GM11168 (cell line): ENCODE data around the gene ADARB2.
"Not testable (repeated sequence)": the region's sequence is repeated elsewhere in the genome, so short reads cannot be mapped to it uniquely, and the experiment has no call there.

ENCODE experiments used
- in situ Hi-C: fragments of 300-500 bp; cut with MboI; formaldehyde crosslinking; loops from one replicate; pipeline ENCODE4 v1.12.0; 2022; ENCODE audit warnings: low sequenced_read_pairs; ENCODE audit not compliant: unreplicated experiment

ADARB2 gene

GRCh38 chr10:1461016-1461415 lies 276.3 kb downstream of the ADARB2 start:
- in situ Hi-C loops, result no loop called here

GRCh38 chr10:1459664-1460063 lies 277.7 kb downstream of the ADARB2 start:
- in situ Hi-C loops, result not testable (repeated sequence)

GRCh38 chr10:1454951-1455350 lies 282.4 kb downstream of the ADARB2 start:
- in situ Hi-C loops, result no loop called here

GRCh38 chr10:1454428-1454827 lies 282.9 kb downstream of the ADARB2 start:
- in situ Hi-C loops, result no loop called here

DNA sequence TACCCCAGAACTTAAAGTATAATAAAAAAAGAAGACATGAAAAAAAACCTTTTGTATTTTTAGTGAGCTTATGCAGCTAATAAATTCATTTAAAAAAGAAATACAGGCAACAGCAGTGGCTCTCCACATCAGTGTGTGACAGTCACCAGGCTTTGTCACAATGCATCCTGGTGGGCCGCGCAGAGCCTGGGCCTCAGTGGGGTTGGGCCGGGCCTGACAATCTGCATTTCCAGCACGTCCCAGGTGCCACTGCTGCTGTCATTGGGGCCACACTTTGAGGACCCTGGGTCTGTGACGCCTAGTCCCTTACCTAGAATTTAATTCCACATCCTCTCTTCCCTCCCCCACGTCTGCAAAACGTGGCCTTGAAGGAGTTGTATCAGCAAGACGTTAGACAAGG lies 284.5 kb downstream of the ADARB2 start:
- in situ Hi-C loops, result no loop called here

- in situ Hi-C loops, result no loop called here
These were observed 285.4 kb downstream of the ADARB2 start for GRCh38 chr10:1451941-1452340.

DNA sequence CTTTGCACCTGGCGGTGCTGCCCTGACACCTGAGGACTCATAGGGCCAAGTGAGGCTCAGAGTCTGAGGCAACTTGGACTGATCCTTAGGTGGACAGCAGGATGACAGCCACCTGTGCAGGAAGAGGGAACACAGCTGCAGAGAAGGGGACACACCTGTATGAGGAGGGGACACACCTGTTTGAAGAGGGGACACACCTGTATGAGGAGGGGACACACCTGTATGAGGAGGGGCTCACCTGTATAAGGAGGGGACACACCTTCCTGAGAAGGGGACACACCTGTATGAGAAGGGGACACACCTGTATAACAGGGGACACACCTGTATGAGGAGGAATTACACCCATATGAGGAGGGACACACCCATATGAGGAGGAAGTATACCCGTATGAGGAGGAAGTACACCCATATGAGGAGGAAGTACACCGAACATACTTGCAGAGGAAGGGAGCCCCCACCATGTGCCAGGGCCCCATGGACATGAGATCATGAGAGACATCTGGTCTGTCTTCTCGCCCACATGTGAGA lies 285.9 kb downstream of the ADARB2 start:
- in situ Hi-C loops, result no loop called here

GRCh38 chr10:1449572-1450205 lies 287.6 kb downstream of the ADARB2 start:
- in situ Hi-C loops, result no loop called here

DNA sequence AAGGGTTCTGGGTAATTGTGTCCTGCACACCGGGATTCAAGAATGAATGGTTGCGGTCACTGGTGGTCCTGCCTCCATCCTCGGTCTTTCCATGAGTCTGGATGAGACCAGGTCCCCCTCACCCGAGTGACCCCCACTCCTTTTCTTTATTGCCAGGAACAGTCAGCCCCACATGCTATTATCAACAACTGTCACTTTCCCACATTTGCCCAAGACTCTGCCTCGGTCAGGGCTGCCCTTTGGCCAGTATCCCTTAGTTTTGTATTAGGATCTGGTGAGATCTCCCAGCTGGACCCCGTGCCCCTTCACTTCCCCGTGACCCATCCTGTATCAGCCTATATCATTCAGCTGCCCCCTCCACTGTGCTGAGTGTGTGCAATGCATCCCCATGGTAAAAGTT lies 288.3 kb downstream of the ADARB2 start:
- in situ Hi-C loops, result no loop called here

GRCh38 chr10:1448252-1448930 lies 288.9 kb downstream of the ADARB2 start:
- in situ Hi-C loops, result no loop called here

DNA sequence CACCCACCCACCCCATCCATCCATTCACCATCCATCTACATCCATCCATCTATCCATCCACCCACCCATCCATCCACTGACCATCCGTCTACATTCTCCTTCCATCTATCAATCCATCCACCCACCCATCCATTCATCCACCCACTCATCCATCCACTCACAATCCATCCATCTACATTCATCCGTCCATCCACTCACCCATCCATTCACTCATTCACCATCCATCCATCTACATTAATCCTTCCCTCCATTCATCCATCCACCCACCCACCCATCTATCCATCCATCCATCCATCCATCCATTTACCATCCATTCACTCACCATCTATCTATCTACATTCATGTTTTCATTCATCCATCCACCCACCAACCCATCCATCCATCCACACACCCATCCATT lies 292.5 kb downstream of the ADARB2 start:
- in situ Hi-C loops, result no loop called here

DNA sequence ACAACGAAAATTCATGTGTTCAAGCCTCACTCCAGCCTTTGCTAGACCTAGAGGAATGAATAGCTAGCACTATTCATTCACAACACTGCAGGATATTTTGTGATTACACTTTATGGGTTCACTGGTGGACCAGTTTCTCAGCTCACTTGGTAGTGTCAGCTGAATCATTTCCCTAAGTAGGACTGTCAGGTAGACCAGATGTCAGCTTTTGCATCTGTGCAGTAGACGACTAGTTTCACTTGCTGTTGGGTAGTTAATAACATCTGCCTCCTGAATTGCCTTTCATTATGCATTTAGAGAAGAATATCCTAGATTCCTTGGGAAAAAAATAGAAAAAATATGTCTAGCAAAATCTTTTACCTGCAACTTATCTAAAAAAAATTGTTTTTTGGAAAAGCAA lies 296.4 kb downstream of the ADARB2 start:
- in situ Hi-C loops, result no loop called here

GRCh38 chr10:1434912-1435692 lies 302.2 kb downstream of the ADARB2 start:
- in situ Hi-C loops, result no loop called here

DNA sequence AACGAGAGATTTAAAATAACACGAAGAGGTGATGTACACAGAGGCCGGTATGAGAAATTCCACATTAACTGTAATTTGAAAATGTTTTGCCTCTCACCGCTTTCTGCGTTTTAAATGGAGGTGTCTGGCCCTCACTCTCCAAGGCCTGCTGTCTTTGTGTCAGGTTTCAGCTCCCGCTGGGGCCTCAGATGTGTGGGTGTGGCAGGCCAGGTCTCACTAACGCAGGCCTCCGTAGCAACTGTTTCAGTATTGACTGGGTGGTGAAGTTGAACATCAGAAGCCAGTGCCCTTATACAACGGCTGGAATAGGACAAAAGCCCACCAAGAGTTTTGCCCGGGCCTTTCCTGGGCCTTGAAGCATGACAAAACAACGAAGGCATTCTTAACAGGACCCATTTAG lies 303.1 kb downstream of the ADARB2 start:
- in situ Hi-C loops, result no loop called here

GRCh38 chr10:1432161-1432560 lies 305.2 kb downstream of the ADARB2 start:
- in situ Hi-C loops, result no loop called here

DNA sequence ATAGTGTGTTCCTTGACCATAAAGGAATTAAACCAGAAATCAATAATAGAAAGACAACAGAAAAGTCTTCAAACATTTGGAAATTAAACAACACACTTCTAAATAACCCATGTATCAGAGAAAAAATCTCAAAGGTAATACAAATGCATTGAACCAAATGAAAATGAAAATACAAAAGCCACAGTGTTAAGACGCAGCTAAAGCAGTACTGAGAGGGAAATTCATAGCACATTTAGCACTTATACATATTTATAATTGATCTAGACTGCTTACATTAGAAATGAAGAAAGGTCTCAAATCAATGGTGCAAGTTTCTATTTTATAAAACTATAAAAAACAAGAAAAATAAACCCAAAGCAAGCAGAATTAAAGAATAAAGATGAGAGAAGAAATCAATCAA lies 306.1 kb downstream of the ADARB2 start:
- in situ Hi-C loops, result no loop called here

DNA sequence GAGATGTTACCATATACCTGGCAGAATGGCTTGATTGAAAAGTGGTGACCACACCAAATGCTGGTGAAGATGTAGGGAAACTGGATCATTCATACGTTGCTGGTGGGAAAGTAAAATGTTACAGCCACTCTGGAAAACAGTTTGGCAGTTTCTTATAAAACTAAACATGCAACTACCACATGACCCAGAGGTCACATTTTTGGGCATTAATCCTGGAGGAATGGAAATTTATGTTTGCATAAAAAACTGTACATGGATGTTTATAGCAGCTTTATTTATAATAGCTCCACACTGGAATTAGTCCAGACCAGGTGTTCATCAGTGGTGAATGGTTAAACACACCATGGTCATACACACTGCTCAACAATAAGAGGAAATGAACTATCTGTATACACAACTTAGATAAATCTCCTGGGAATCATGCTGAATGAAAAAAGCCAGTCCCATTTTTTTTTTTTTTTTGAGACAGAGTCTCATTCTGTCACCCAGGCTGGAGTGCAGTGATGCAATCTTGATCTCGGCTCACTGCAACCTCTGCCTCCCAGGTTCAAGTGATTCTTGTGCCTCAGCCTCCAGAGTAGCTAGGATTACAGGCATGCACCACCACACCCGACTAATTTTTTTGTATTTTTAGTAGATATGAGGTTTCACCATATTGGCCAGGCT lies 309.7 kb downstream of the ADARB2 start:
- in situ Hi-C loops, result not testable (repeated sequence)

- in situ Hi-C loops, result no loop called here
These were observed 310.5 kb downstream of the ADARB2 start for GRCh38 chr10:1426786-1427185.

DNA sequence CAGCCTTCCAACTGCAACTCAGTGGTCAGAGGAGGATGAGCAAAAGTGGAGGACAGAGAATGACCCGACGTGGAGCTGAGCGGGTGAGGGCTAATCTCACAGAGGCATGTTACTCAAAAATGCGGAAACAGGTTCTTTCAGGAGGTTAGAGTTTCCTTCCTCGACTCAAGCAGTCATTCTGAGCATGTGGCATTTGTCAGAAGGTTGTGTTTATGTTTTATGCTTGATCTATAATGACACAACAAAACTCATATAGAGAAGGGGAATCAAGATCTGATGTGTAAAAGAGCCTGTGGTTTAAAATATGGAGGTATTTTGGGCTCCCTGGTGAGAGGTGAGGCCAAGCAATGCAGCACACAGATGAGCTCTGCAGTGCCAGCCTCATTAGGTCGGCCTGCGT lies 311.4 kb downstream of the ADARB2 start:
- in situ Hi-C loops, result no loop called here

GRCh38 chr10:1424648-1425047 lies 312.7 kb downstream of the ADARB2 start:
- in situ Hi-C loops, result no loop called here
